K562 (cell line): Measurements from ENCODE around the gene C11orf91.

Source experiments
- CBX5 ChIP-seq: IDR thresholded peaks from 2 replicates; pipeline ENCODE4 v1.6.1; 2014; ENCODE audit warnings: low read depth, borderline replicate concordance
- CEBPB ChIP-seq: fragments of 450-650 bp; IDR thresholded peaks from 2 replicates; pipeline ENCODE4 v1.6.1; 2016; ENCODE audit warnings: missing genetic modification characterization, missing compliant biosample characterization
- GATAD2B ChIP-seq: fragments of 450-650 bp; IDR thresholded peaks from 2 replicates; pipeline ENCODE4 v1.6.1; 2017; ENCODE audit warnings: mild to moderate bottlenecking, borderline replicate concordance
- POLR2A ChIP-seq: fragments of 450-650 bp; conservative IDR thresholded peaks from 2 replicates; pipeline ENCODE4 v1.6.1; 2016
- POLR2AphosphoS5 ChIP-seq: IDR thresholded peaks from 2 replicates; pipeline ENCODE4 v1.6.1; 2011; ENCODE audit warnings: mild to moderate bottlenecking, low read depth, low read length, moderate library complexity; ENCODE audit not compliant: control insufficient read depth, insufficient read depth
- SMAD1 ChIP-seq: fragments of 150-350 bp; IDR thresholded peaks from 2 replicates; pipeline ENCODE4 v1.6.1; 2014; ENCODE audit warnings: low read length, low read depth; ENCODE audit not compliant: partially characterized antibody
- STAT5A ChIP-seq: IDR thresholded peaks from 2 replicates; pipeline ENCODE4 v1.6.1; 2012; ENCODE audit warnings: low read length, inconsistent platforms, borderline replicate concordance
- TAF1 ChIP-seq: IDR thresholded peaks from 2 replicates; pipeline ENCODE4 v1.6.1; 2011; ENCODE audit warnings: mild to moderate bottlenecking, low read length, moderate library complexity; ENCODE audit not compliant: insufficient read depth, control insufficient read depth, severe bottlenecking; ENCODE audit errors: extremely low read depth
- ZBTB1 ChIP-seq: sonication (generic); formaldehyde crosslinking; IDR thresholded peaks from 2 replicates; pipeline ENCODE4 v1.8.1; 2023; ENCODE audit warnings: missing genetic modification reagents, low read depth, mild to moderate bottlenecking, borderline replicate concordance
- ZNF785 ChIP-seq: fragments of 250-450 bp; sonication (Bioruptor Pico); IDR thresholded peaks from 2 replicates; pipeline ENCODE4 v1.4.0; 2020; ENCODE audit warnings: mild to moderate bottlenecking
- TF ChIP-seq, protein P1 (sequence below): fragments of 450-650 bp; IDR thresholded peaks from 2 replicates; pipeline ENCODE4 v1.6.1; 2016
- TF ChIP-seq, protein P2 (sequence below): sonication (generic); formaldehyde crosslinking; IDR thresholded peaks from 2 replicates; pipeline ENCODE4 v1.8.0; 2022; ENCODE audit warnings: mild to moderate bottlenecking, low read depth, missing genetic modification reagents
- TF ChIP-seq, protein P3 (sequence below): sonication (generic); formaldehyde crosslinking; IDR thresholded peaks from 2 replicates; pipeline ENCODE4 v1.8.1; 2022; ENCODE audit warnings: missing genetic modification reagents

DNA sequence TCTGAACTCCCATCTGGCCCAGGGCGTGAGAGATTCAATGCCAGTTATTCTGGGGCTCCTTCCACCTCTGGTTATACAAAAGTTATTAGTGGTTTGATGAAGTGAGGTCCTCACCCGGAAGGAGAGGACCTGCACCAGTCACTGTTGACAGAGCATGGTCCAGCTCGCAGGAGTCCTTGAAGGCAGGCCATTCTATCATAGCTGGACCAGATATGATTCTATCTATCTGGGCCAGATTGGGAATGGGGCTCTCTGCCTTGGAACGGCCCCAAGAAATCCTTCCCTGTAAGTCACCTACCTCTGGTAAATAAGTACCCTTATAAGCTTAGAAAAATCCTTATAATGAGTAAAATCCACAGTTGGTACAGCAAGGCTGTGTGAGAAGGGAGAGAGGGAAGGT, 50.7 kb downstream of the C11orf91 start:
- TF ChIP-seq, protein P1, sequence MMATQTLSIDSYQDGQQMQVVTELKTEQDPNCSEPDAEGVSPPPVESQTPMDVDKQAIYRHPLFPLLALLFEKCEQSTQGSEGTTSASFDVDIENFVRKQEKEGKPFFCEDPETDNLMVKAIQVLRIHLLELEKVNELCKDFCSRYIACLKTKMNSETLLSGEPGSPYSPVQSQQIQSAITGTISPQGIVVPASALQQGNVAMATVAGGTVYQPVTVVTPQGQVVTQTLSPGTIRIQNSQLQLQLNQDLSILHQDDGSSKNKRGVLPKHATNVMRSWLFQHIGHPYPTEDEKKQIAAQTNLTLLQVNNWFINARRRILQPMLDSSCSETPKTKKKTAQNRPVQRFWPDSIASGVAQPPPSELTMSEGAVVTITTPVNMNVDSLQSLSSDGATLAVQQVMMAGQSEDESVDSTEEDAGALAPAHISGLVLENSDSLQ, result no peak
- TF ChIP-seq ZBTB1 (CRISPR knock-in tag) (no peak), POLR2A (no peak), TAF1 (no peak), CBX5 (no peak), SMAD1 (no peak), GATAD2B (no peak), ZNF785 (no peak), STAT5A (no peak), POLR2AphosphoS5 (no peak), CEBPB (tag) (no peak)
- TF ChIP-seq, protein P2, sequence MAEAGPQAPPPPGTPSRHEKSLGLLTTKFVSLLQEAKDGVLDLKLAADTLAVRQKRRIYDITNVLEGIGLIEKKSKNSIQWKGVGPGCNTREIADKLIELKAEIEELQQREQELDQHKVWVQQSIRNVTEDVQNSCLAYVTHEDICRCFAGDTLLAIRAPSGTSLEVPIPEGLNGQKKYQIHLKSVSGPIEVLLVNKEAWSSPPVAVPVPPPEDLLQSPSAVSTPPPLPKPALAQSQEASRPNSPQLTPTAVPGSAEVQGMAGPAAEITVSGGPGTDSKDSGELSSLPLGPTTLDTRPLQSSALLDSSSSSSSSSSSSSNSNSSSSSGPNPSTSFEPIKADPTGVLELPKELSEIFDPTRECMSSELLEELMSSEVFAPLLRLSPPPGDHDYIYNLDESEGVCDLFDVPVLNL, result no peak
- TF ChIP-seq, protein P3, sequence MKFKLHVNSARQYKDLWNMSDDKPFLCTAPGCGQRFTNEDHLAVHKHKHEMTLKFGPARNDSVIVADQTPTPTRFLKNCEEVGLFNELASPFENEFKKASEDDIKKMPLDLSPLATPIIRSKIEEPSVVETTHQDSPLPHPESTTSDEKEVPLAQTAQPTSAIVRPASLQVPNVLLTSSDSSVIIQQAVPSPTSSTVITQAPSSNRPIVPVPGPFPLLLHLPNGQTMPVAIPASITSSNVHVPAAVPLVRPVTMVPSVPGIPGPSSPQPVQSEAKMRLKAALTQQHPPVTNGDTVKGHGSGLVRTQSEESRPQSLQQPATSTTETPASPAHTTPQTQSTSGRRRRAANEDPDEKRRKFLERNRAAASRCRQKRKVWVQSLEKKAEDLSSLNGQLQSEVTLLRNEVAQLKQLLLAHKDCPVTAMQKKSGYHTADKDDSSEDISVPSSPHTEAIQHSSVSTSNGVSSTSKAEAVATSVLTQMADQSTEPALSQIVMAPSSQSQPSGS, result no peak
